AG10803 (cell line): ENCODE measurements around the gene PPFIBP2.

Experiments used
- DNase-seq: peaks from one replicate; pipeline ENCODE4 v3.0.0; 2010; ENCODE audit warnings: low read depth
- H3K4me3 ChIP-seq: 2 replicates; pipeline ENCODE4 v1.5.1; 2011; ENCODE audit warnings: mild to moderate bottlenecking, low read length, control low read depth
- CTCF ChIP-seq: conservative IDR thresholded peaks from 2 replicates; pipeline ENCODE4 v1.5.1; 2011; ENCODE audit warnings: mild to moderate bottlenecking, low read length, control low read depth, inconsistent platforms

The PPFIBP2 gene

GRCh38 chr11:7533199-7534041 lies 19.6 kb downstream of the PPFIBP2 start:
- DNase-seq: no peak
- H3K4me3 ChIP-seq: no peak overlapping the region
- no peak for TF ChIP-seq CTCF

- H3K4me3 ChIP-seq: no peak overlapping the region
- DNase-seq: no peak
- TF ChIP-seq CTCF: no peak
Measured at GRCh38 chr11:7534042-7534378, 20.2 kb downstream of the PPFIBP2 start.

GRCh38 chr11:7536100-7536499 lies 22.3 kb downstream of the PPFIBP2 start:
- peak; percentile 5; the same call in 1 of the 2 replicates for TF ChIP-seq CTCF
- no peak for DNase-seq
- no peak overlapping the region for H3K4me3 ChIP-seq

GRCh38 chr11:7537265-7537664 lies 23.5 kb downstream of the PPFIBP2 start:
- TF ChIP-seq CTCF: no peak
- DNase-seq: no peak
- H3K4me3 ChIP-seq: no peak overlapping the region

- peak; percentile 25 for DNase-seq
- no peak overlapping the region for H3K4me3 ChIP-seq
- TF ChIP-seq CTCF: no peak
Measured at GRCh38 chr11:7538031-7538430, 24.2 kb downstream of the PPFIBP2 start.

- no peak for TF ChIP-seq CTCF
- H3K4me3 ChIP-seq: no peak overlapping the region
Measured at GRCh38 chr11:7538466-7539454, 25.0 kb downstream of the PPFIBP2 start.

More at GRCh38 chr11:7538466-7539454, 25.0 kb downstream of the PPFIBP2 start:
- peak; percentile 41 for DNase-seq
